ENCODE measurements around the gene SETD3. TPM values are rescaled to one million over a fixed set of nuclear protein-coding genes. Genes with fewer than 3 reads are reported as not detected.

SETD3 gene
- total and polyA plus RNA-seq, 2 of the 8 experiments (the other 6 are each of a cell fraction or from before 2014, with no cell fraction given), result 24.0 to 64.0 TPM

DNA sequence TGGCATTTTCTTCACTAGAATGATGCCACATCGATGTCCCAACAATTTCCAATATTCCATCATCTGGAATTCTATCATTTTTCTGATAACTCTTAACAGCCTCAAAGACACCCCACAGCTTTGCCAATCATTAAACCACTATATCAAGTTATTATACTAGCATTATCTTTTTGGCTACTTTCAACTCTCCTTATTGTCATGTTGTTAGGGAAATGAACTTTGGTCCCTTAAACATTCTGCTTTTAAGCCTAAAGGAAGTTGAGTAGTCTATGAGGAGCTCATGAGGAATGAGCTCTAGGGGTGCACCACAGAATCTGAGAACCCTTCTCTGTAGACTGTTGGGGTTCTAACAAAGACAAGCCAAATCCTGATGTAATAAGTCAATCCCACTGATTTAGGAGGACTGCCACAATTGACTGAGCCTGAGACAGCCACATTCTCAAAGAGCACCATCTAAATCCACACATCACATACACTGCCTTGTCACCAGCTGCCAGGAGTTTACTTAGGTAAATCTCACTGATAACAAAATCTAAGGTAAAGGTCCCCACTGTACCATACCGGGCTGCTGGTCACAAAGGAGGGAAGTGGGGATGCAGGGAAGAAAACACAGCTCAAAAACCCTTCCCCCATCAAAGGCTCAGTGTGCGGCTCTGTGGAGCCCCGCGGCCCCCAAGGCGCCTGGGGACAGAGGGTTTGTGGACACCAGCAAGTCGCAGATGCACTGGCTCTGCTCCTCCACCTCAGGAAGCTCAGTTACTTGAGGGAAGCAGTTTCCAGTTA, 58.2 kb downstream of the SETD3 start (continued):
- no peak for TF ChIP-seq PHF8 (conservative IDR thresholded peaks at IDR 0.05; ENCODE audit: low read depth, low read length)
- TF ChIP-seq SP1 (IDR thresholded peaks at IDR 0.05; ENCODE audit: low read depth, low read length), result no peak
- TF ChIP-seq, protein P1, sequence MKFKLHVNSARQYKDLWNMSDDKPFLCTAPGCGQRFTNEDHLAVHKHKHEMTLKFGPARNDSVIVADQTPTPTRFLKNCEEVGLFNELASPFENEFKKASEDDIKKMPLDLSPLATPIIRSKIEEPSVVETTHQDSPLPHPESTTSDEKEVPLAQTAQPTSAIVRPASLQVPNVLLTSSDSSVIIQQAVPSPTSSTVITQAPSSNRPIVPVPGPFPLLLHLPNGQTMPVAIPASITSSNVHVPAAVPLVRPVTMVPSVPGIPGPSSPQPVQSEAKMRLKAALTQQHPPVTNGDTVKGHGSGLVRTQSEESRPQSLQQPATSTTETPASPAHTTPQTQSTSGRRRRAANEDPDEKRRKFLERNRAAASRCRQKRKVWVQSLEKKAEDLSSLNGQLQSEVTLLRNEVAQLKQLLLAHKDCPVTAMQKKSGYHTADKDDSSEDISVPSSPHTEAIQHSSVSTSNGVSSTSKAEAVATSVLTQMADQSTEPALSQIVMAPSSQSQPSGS (IDR thresholded peaks at IDR 0.05; ENCODE audit: low read length), result no peak
- no peak for TF ChIP-seq POLR2AphosphoS5 (IDR thresholded peaks at IDR 0.05; ENCODE audit: low read depth, low read length)
- TF ChIP-seq RAD21 (IDR thresholded peaks at IDR 0.05 in 1 of 2, conservative IDR thresholded peaks at IDR 0.05 in 1 of 2; ENCODE audit: low read depth in 2 of 2, low read length in 2 of 2), result no peak
- TF ChIP-seq EZH2 (IDR thresholded peaks at IDR 0.05; ENCODE audit: low read depth, low read length, severe bottlenecking), result no peak
- no peak for TF ChIP-seq KDM4A (IDR thresholded peaks at IDR 0.05; ENCODE audit: low read depth, low read length, severe bottlenecking)
- no peak for TF ChIP-seq EP300 (IDR thresholded peaks at IDR 0.05; ENCODE audit: borderline replicate concordance in 1 of 2, low read depth in 2 of 2, low read length in 2 of 2)
- TF ChIP-seq NANOG (IDR thresholded peaks at IDR 0.05; ENCODE audit: insufficient read depth, low read depth, low read length, poor library complexity, severe bottlenecking), result no peak
- TF ChIP-seq, protein P2, sequence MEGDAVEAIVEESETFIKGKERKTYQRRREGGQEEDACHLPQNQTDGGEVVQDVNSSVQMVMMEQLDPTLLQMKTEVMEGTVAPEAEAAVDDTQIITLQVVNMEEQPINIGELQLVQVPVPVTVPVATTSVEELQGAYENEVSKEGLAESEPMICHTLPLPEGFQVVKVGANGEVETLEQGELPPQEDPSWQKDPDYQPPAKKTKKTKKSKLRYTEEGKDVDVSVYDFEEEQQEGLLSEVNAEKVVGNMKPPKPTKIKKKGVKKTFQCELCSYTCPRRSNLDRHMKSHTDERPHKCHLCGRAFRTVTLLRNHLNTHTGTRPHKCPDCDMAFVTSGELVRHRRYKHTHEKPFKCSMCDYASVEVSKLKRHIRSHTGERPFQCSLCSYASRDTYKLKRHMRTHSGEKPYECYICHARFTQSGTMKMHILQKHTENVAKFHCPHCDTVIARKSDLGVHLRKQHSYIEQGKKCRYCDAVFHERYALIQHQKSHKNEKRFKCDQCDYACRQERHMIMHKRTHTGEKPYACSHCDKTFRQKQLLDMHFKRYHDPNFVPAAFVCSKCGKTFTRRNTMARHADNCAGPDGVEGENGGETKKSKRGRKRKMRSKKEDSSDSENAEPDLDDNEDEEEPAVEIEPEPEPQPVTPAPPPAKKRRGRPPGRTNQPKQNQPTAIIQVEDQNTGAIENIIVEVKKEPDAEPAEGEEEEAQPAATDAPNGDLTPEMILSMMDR (IDR thresholded peaks at IDR 0.05; ENCODE audit: control extremely low read depth in 1 of 3, insufficient read depth in 1 of 3, low read depth in 1 of 3, low read length in 3 of 3), result no peak

Measured in H1 (cell line).